Measurements from ENCODE around the gene GRK2.

- TF ChIP-seq MAX (IDR thresholded peaks at IDR 0.05): no peak
- no peak for TF ChIP-seq EP300 (IDR thresholded peaks at IDR 0.05; ENCODE audit: borderline replicate concordance)
- TF ChIP-seq TAF1 (IDR thresholded peaks at IDR 0.05; ENCODE audit: low read depth): no peak; the same call in 1 of the 2 replicates
These were observed 23.6 kb downstream of the GRK2 start for GRCh38 chr11:67289651-67290479.
